HepG2 (cell line): ENCODE measurements around the gene SHISA5. TPM values are rescaled to one million over a fixed set of nuclear protein-coding genes. Genes with fewer than 3 reads are reported as not detected.

Source experiments
- BATF2 ChIP-seq: sonication (generic); formaldehyde crosslinking; IDR thresholded peaks from 2 replicates; pipeline ENCODE4 v1.8.0; 2022; ENCODE audit warnings: mild to moderate bottlenecking, missing genetic modification reagents, moderate library complexity
- ETS1 ChIP-seq: sonication (generic); formaldehyde crosslinking; IDR thresholded peaks from 2 replicates; pipeline ENCODE4 v1.4.0; 2020; ENCODE audit warnings: missing genetic modification reagents
- KDM5A ChIP-seq: fragments of 200-600 bp; sonication (generic); IDR thresholded peaks from 2 replicates; pipeline ENCODE4 v1.7.0; 2018; ENCODE audit warnings: antibody characterized with exemption, mild to moderate bottlenecking, low read length, borderline replicate concordance
- NFE2L2 ChIP-seq: fragments of 150-350 bp; IDR thresholded peaks from 2 replicates; pipeline ENCODE4 v1.6.1; 2014; ENCODE audit warnings: low read length
- PRDM15 ChIP-seq: sonication (generic); formaldehyde crosslinking; IDR thresholded peaks from 2 replicates; pipeline ENCODE4 v1.4.0; 2020; ENCODE audit warnings: missing genetic modification reagents
- TFDP1 ChIP-seq: IDR thresholded peaks from 2 replicates; pipeline ENCODE4 v1.6.1; 2016; ENCODE audit warnings: missing compliant biosample characterization, missing genetic modification reagents, borderline replicate concordance
- ZBTB44 ChIP-seq: sonication (generic); formaldehyde crosslinking; IDR thresholded peaks from 2 replicates; pipeline ENCODE4 v1.4.0; 2020; ENCODE audit warnings: missing genetic modification reagents
- ZNF292 ChIP-seq: sonication (generic); formaldehyde crosslinking; IDR thresholded peaks from 2 replicates; pipeline ENCODE4 v1.8.1; 2022; ENCODE audit warnings: mild to moderate bottlenecking, low read depth, missing genetic modification reagents, borderline replicate concordance
- ZNF407 ChIP-seq: sonication (generic); formaldehyde crosslinking; IDR thresholded peaks from one replicate; pipeline ENCODE4 v1.5.1; 2020; ENCODE audit warnings: mild to moderate bottlenecking, missing genetic modification reagents; ENCODE audit errors: not compliant biosample characterization
- ZNF549 ChIP-seq: sonication (generic); formaldehyde crosslinking; IDR thresholded peaks from 2 replicates; pipeline ENCODE4 v1.5.0; 2020; ENCODE audit warnings: missing genetic modification reagents
- polyA plus RNA-seq, 8 experiments: library from polyadenylated mRNA; depleted of rRNA in 3 of 8; stranded (reverse) in 7 of 8; unstranded in 1 of 8; fragments of >200 nt; fragmentation: Illumina TruSeq in 4 of 8; extraction: Trizol in 4 of 8; gene quantifications; 2 replicates each; pipeline versions ENCODE4 v1.2.1 to v1.2.3, GENCODE V29; 2011 to 2016; ENCODE audit warnings: low read depth in 4 of 8, missing spikeins in 1 of 8, mixed read lengths in 1 of 8; ENCODE audit not compliant: insufficient read depth in 1 of 8
- total RNA-seq, 5 experiments: library from RNA; depleted of rRNA; stranded (reverse); fragments of >200 nt; fragmentation: Illumina TruSeq; extraction: Trizol; gene quantifications; 2 replicates each; pipeline ENCODE4 v1.2.3, GENCODE V29; 2016; ENCODE audit warnings: low read depth in 1 of 5

SHISA5 gene
- total and polyA plus RNA-seq, 2 of the 13 experiments (the other 11 are each of a cell fraction or from before 2014, with no cell fraction given), result 75.8 to 91.4 TPM

- TF ChIP-seq PRDM15 (no peak), ZNF407 (CRISPR knock-in tag) (no peak), TFDP1 (CRISPR knock-in tag) (no peak), NFE2L2 (no peak), ETS1 (CRISPR knock-in tag) (no peak), BATF2 (CRISPR knock-in tag) (no peak), ZBTB44 (CRISPR knock-in tag) (no peak), ZNF292 (peak; percentile 59; the same call in 1 of the 2 replicates), ZNF549 (CRISPR knock-in tag) (no peak), KDM5A (no peak)
These were observed 3.5 kb upstream of the SHISA5 start (continued) for GRCh38 chr3:48507256-48508061.
